HCT116 (cell line): ENCODE data around the gene ETNPPL.

Experiments
- EGR1 ChIP-seq: IDR thresholded peaks from 2 replicates; pipeline ENCODE4 v1.6.1; 2012; ENCODE audit warnings: low read depth
- ELF1 ChIP-seq: IDR thresholded peaks from 2 replicates; pipeline ENCODE4 v1.6.1; 2012; ENCODE audit warnings: low read depth, borderline replicate concordance
- EZH2 ChIP-seq: fragments of 200-600 bp; sonication (generic); IDR thresholded peaks from 2 replicates; pipeline ENCODE4 v1.6.1; 2017; ENCODE audit warnings: antibody characterized with exemption, mixed run types
- EZH2phosphoT487 ChIP-seq: fragments of 200-600 bp; IDR thresholded peaks from 2 replicates; pipeline ENCODE4 v1.6.1; 2018; ENCODE audit warnings: antibody characterized with exemption, borderline replicate concordance
- JUND ChIP-seq: IDR thresholded peaks from 2 replicates; pipeline ENCODE4 v1.6.1; 2012
- POLR2A ChIP-seq: IDR thresholded peaks from 2 replicates; pipeline ENCODE4 v1.7.0; 2011; ENCODE audit warnings: borderline replicate concordance; ENCODE audit not compliant: insufficient read depth, insufficient read length; ENCODE audit errors: extremely low read depth
- RAD21 ChIP-seq: IDR thresholded peaks from 2 replicates; pipeline ENCODE4 v1.6.1; 2012; ENCODE audit warnings: low read depth, mild to moderate bottlenecking
- TCF7L2 ChIP-seq: IDR thresholded peaks from 2 replicates; pipeline ENCODE4 v1.7.0; 2011; ENCODE audit warnings: borderline replicate concordance, inconsistent platforms; ENCODE audit not compliant: insufficient read depth, insufficient read length; ENCODE audit errors: extremely low read depth
- TF ChIP-seq, protein P1 (sequence below), 3 experiments: fragments of 200-600 bp in 1 of 3; sonication (generic) in 1 of 3; IDR thresholded peaks in 2 of 3; conservative IDR thresholded peaks in 1 of 3; 2 replicates each; pipeline ENCODE4 v1.5.1; 2012 to 2017; ENCODE audit warnings: low read depth in 2 of 3, low read length in 2 of 3, antibody characterized with exemption in 1 of 3, borderline replicate concordance in 1 of 3, control low read depth in 1 of 3, mild to moderate bottlenecking in 1 of 3, mixed read lengths in 1 of 3, mixed run types in 1 of 3, moderate library complexity in 1 of 3; ENCODE audit not compliant: insufficient read depth in 1 of 3

GRCh38 chr4:108702960-108703359 lies 59.9 kb downstream of the ETNPPL start:
- TF ChIP-seq RAD21 (no peak), JUND (no peak), POLR2A (no peak), TCF7L2 (no peak), EGR1 (no peak), ELF1 (no peak), EZH2phosphoT487 (no peak), EZH2 (no peak)
- TF ChIP-seq, protein P1, sequence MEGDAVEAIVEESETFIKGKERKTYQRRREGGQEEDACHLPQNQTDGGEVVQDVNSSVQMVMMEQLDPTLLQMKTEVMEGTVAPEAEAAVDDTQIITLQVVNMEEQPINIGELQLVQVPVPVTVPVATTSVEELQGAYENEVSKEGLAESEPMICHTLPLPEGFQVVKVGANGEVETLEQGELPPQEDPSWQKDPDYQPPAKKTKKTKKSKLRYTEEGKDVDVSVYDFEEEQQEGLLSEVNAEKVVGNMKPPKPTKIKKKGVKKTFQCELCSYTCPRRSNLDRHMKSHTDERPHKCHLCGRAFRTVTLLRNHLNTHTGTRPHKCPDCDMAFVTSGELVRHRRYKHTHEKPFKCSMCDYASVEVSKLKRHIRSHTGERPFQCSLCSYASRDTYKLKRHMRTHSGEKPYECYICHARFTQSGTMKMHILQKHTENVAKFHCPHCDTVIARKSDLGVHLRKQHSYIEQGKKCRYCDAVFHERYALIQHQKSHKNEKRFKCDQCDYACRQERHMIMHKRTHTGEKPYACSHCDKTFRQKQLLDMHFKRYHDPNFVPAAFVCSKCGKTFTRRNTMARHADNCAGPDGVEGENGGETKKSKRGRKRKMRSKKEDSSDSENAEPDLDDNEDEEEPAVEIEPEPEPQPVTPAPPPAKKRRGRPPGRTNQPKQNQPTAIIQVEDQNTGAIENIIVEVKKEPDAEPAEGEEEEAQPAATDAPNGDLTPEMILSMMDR (IDR thresholded peaks at IDR 0.05 in 2 of 3, conservative IDR thresholded peaks at IDR 0.05 in 1 of 3; ENCODE audit: borderline replicate concordance in 1 of 3, insufficient read depth in 1 of 3, low read depth in 2 of 3, low read length in 2 of 3) = no peak
